GM23248 (cell line): Measurements from ENCODE around the gene DTX1. TPM values are rescaled to one million over a fixed set of nuclear protein-coding genes. Genes with fewer than 3 reads are reported as not detected.

Experiments
- DNase-seq: peaks from one replicate; pipeline ENCODE4 v3.0.0-alpha.2; 2015
- H2AFZ ChIP-seq: fragments of 200-600 bp; sonication (generic); 2 replicates; pipeline ENCODE4 v1.6.1; 2016; ENCODE audit warnings: antibody characterized with exemption
- H3F3A ChIP-seq: fragments of 200-600 bp; sonication (generic); 2 replicates; pipeline ENCODE4 v1.6.1; 2016; ENCODE audit warnings: mild to moderate bottlenecking, antibody characterized with exemption, mixed run types; ENCODE audit not compliant: insufficient read depth
- H3K27ac ChIP-seq: fragments of 200-600 bp; sonication (generic); 2 replicates; pipeline ENCODE4 v1.5.1; 2016; ENCODE audit warnings: mild to moderate bottlenecking
- H3K27me3 ChIP-seq: fragments of 200-600 bp; sonication (generic); replicated peaks from 2 replicates; pipeline ENCODE4 v1.6.1; 2016; ENCODE audit warnings: mild to moderate bottlenecking; ENCODE audit not compliant: insufficient read depth
- H3K36me3 ChIP-seq: fragments of 200-600 bp; sonication (generic); 2 replicates; pipeline ENCODE4 v1.6.1; 2016; ENCODE audit warnings: low read depth, mild to moderate bottlenecking
- H3K4me1 ChIP-seq: fragments of 200-600 bp; sonication (generic); 2 replicates; pipeline ENCODE4 v1.6.1; 2016; ENCODE audit warnings: mild to moderate bottlenecking; ENCODE audit not compliant: insufficient read depth
- H3K4me2 ChIP-seq: fragments of 200-600 bp; sonication (generic); one replicate; pipeline ENCODE4 v1.6.1; 2016; ENCODE audit warnings: mild to moderate bottlenecking; ENCODE audit not compliant: unreplicated experiment
- H3K4me3 ChIP-seq: fragments of 200-600 bp; sonication (generic); 2 replicates; pipeline ENCODE4 v1.5.1; 2016; ENCODE audit warnings: mild to moderate bottlenecking
- H3K79me2 ChIP-seq: fragments of 200-600 bp; sonication (generic); 2 replicates; pipeline ENCODE4 v1.6.1; 2016; ENCODE audit warnings: mild to moderate bottlenecking; ENCODE audit not compliant: insufficient read depth
- H3K9ac ChIP-seq: fragments of 200-600 bp; sonication (generic); 2 replicates; pipeline ENCODE4 v1.6.1; 2016; ENCODE audit warnings: mild to moderate bottlenecking
- H3K9me2 ChIP-seq: fragments of 200-600 bp; sonication (generic); 2 replicates; pipeline ENCODE4 v1.6.1; 2016; ENCODE audit warnings: mixed run types, mild to moderate bottlenecking, moderate library complexity; ENCODE audit not compliant: insufficient read depth
- H3K9me3 ChIP-seq: fragments of 200-600 bp; sonication (generic); one replicate; pipeline ENCODE4 v1.6.1; 2017; ENCODE audit warnings: low read depth
- H4K20me1 ChIP-seq: fragments of 200-600 bp; sonication (generic); 2 replicates; pipeline ENCODE4 v1.6.0; 2016; ENCODE audit not compliant: insufficient read depth
- EZH2 ChIP-seq: fragments of 200-600 bp; sonication (generic); IDR thresholded peaks from 2 replicates; pipeline ENCODE4 v1.6.1; 2018; ENCODE audit warnings: antibody characterized with exemption, mild to moderate bottlenecking; ENCODE audit not compliant: insufficient read depth, poor library complexity, severe bottlenecking
- EZH2phosphoT487 ChIP-seq: fragments of 200-600 bp; sonication (generic); IDR thresholded peaks from 2 replicates; pipeline ENCODE4 v1.6.1; 2018; ENCODE audit warnings: antibody characterized with exemption, moderate library complexity, mild to moderate bottlenecking, low read depth; ENCODE audit not compliant: insufficient read depth
- WGBS, 2 experiments: methylation state at CpG; one replicate each; pipeline ENCODE4 v1.1.6; 2015 to 2017; ENCODE audit warnings: low lambda C conversion rate in 2 of 2, low coverage in 1 of 2; ENCODE audit errors: missing lambda C conversion rate in 2 of 2; 5-methylcytosine and 5-hydroxymethylcytosine counted together
- in situ Hi-C: fragments of 300-500 bp; cut with MboI; formaldehyde crosslinking; loops from 2 replicates; pipeline ENCODE4 v1.15.0; 2020
- polyA plus RNA-seq: library from polyadenylated mRNA; unstranded; fragments of >200 nt; fragmentation: Nextera tagmentation; extraction: Ambion mirVana; gene quantifications from 2 replicates; pipeline ENCODE4 v1.2.1, GENCODE V29; 2016
- total RNA-seq: library from RNA; depleted of rRNA; stranded (reverse); fragments of >200 nt; shearing (Covaris generic); gene quantifications from 2 replicates; pipeline ENCODE4 v1.2.3, GENCODE V29; 2014

Gene DTX1
- total and polyA plus RNA-seq, 2 experiments from 2014 or later, result not detected

- Histone ChIP-seq H3K4me2 (no peak overlapping the region), H2AFZ (no peak overlapping the region), H3K79me2 (no peaks in the 10 kb centered on the region), H3K36me3 (no peaks in the 10 kb centered on the region), H3K27me3 (peaks cover 10% of the 10 kb centered on the region), H3K9me2 (no peaks in the 10 kb centered on the region), H3K4me3 (no peak overlapping the region), H4K20me1 (no peaks in the 10 kb centered on the region), H3K9ac (no peak overlapping the region), H3K9me3 (no peaks in the 10 kb centered on the region), H3F3A (no peaks in the 10 kb centered on the region), H3K27ac (no peak overlapping the region), H3K4me1 (no peaks in the 10 kb centered on the region)
- no peak for TF ChIP-seq EZH2
- TF ChIP-seq EZH2phosphoT487, result no peak
- in situ Hi-C loops, result no loop called here
- WGBS, 2 experiments, result 41 to 52% methylated on average over 5 of the region's 5 CpGs
- no peak for DNase-seq
Measured at GRCh38 chr12:113087193-113087592, 30.7 kb downstream of the DTX1 start.

- Histone ChIP-seq H3K9me3 (no peaks in the 10 kb centered on the region), H3K9me2 (no peaks in the 10 kb centered on the region), H3K27ac (no peak overlapping the region), H3K27me3 (peaks cover 14% of the 10 kb centered on the region), H3K79me2 (no peaks in the 10 kb centered on the region), H3K4me1 (no peaks in the 10 kb centered on the region), H3K9ac (no peak overlapping the region), H3K4me2 (no peak overlapping the region), H3K36me3 (no peaks in the 10 kb centered on the region), H4K20me1 (no peaks in the 10 kb centered on the region), H3K4me3 (no peak overlapping the region), H2AFZ (no peak overlapping the region), H3F3A (no peaks in the 10 kb centered on the region)
- no peak for DNase-seq
- no peak for TF ChIP-seq EZH2phosphoT487
- TF ChIP-seq EZH2, result no peak
- in situ Hi-C loops, result no loop called here
- 58 to 63% methylated on average over 3 of the region's 3 CpGs for WGBS, 2 experiments
Measured at GRCh38 chr12:113088037-113088436, 31.5 kb downstream of the DTX1 start.

DNA sequence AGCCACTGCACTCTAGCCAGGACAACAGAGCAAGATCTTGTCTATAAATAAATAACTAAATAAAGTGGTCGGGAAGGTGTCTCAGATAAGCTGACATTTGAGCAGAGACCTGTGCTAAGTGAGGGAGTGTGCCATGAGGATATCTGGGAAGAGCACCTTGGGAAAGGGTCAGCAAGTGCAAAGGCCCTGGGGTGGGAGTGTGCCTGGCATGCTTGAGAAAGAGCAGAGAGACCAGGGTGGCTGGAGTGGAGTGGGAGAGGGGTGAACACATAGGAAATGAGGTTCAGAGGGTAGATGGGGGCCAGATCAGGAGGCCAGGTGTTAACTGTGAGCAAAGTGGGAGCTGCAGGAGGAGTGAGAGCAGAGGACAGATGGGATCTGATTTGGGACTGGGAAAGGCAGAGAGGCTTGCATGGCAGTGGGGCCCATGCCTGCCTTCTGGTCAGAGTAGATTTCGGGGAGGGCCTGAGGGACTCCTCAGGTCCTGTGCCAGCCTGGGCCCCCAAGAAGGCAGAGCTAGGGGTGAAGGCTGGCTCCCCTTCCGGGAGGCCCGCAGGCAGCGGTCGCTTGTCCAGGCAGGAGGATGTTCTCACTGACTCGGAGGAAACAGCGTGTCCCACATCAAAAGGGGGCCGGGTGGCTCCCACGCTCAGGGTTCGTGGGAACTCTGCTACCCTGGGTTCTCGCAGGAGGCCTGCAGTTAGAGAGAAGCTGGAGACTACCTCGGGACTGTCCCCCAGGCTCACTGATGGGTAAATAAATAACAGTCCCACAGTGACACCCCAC is 32.6 kb downstream of the DTX1 start:
- TF ChIP-seq EZH2phosphoT487, result no peak
- no peak for TF ChIP-seq EZH2
- 55 to 60% methylated on average over 10 to 13 of the region's 13 CpGs for WGBS, 2 experiments
- Histone ChIP-seq H3K9me3 (no peaks in the 10 kb centered on the region), H3K27me3 (peaks cover 14% of the 10 kb centered on the region), H3K4me3 (no peak overlapping the region), H3K4me1 (no peaks in the 10 kb centered on the region), H3K79me2 (no peaks in the 10 kb centered on the region), H3K9ac (no peak overlapping the region), H3K27ac (no peak overlapping the region), H3K36me3 (no peaks in the 10 kb centered on the region), H3K9me2 (no peaks in the 10 kb centered on the region), H4K20me1 (no peaks in the 10 kb centered on the region), H3F3A (no peaks in the 10 kb centered on the region), H3K4me2 (no peak overlapping the region), H2AFZ (no peak overlapping the region)
- DNase-seq, result no peak
- in situ Hi-C loops, result no loop called here

GRCh38 chr12:113089839-113090238 is 33.3 kb downstream of the DTX1 start:
- Histone ChIP-seq H3K79me2 (no peaks in the 10 kb centered on the region), H3K4me2 (no peak overlapping the region), H3K36me3 (no peaks in the 10 kb centered on the region), H3K27ac (no peak overlapping the region), H4K20me1 (no peaks in the 10 kb centered on the region), H3K4me1 (no peaks in the 10 kb centered on the region), H3K9ac (no peak overlapping the region), H2AFZ (no peak overlapping the region), H3K9me2 (no peaks in the 10 kb centered on the region), H3K4me3 (no peak overlapping the region), H3F3A (no peaks in the 10 kb centered on the region), H3K9me3 (no peaks in the 10 kb centered on the region), H3K27me3 (peaks cover 14% of the 10 kb centered on the region)
- in situ Hi-C loops, result no loop called here
- DNase-seq, result no peak
- TF ChIP-seq EZH2, result no peak
- TF ChIP-seq EZH2phosphoT487, result no peak

DNA sequence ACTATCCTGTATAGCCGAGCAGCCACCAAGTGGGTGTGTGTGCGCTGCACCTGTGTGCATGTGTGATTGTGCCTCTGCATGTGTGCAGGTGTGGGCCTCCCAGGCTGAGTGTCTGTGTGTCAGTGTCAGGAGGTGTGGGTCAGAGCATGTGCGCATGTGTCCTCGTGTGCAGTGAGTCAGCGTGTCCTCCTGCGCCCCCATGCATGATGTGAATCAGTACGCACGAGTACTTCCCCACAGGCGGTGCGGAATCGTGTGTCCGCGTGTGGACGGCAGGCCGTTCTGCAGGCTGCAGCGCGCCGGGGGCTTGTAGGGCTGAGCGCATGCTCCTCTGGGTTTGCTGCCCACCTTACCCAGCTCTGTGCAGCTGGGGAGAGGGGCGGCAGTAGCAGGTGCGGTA is 34.2 kb downstream of the DTX1 start:
- 63 to 65% methylated on average over 21 of the region's 21 CpGs for WGBS, 2 experiments
- no peaks in the 10 kb centered on the region for H3K9me3 ChIP-seq
- TF ChIP-seq EZH2phosphoT487 (no peak), EZH2 (no peak)
- no peaks in the 10 kb centered on the region for H3K4me1 ChIP-seq
- in situ Hi-C loops, result no loop called here
- H3K9ac ChIP-seq, result no peak overlapping the region
- H3K27ac ChIP-seq, result no peak overlapping the region
- no peaks in the 10 kb centered on the region for H4K20me1 ChIP-seq
- no peaks in the 10 kb centered on the region for H3K79me2 ChIP-seq
- H3K27me3 ChIP-seq, result peaks cover 14% of the 10 kb centered on the region
- no peak overlapping the region for H3K4me3 ChIP-seq
- H3K4me2 ChIP-seq, result no peak overlapping the region
- H3K9me2 ChIP-seq, result no peaks in the 10 kb centered on the region
- H3F3A ChIP-seq, result no peaks in the 10 kb centered on the region
- H3K36me3 ChIP-seq, result no peaks in the 10 kb centered on the region
- DNase-seq, result no peak
- no peak overlapping the region for H2AFZ ChIP-seq
